Esophagus squamous epithelium (tissue), 4 donors: Measurements from ENCODE around the gene GALNT8.

Source experiments
- CTCF ChIP-seq, 6 experiments: fragments of 450-650 bp in 4 of 6; fragments of 200-600 bp in 2 of 6; sonication (generic) in 2 of 6; IDR thresholded peaks; one replicate each; pipeline ENCODE4 v1.5.1; 2016 to 2019; ENCODE audit warnings: antibody characterized with exemption in 6 of 6, mild to moderate bottlenecking in 4 of 6, moderate library complexity in 4 of 6
- POLR2A ChIP-seq, 4 donors: fragments of 450-650 bp; IDR thresholded peaks; one replicate each; pipeline ENCODE4 v1.6.1; 2017; ENCODE audit warnings: antibody characterized with exemption in 4 of 4, mild to moderate bottlenecking in 4 of 4, moderate library complexity in 3 of 4

- TF ChIP-seq POLR2A (IDR thresholded peaks at IDR 0.05) (no peak), CTCF (IDR thresholded peaks at IDR 0.05) (no peak)
Measured at GRCh38 chr12:4806439-4807115, 86.4 kb downstream of the GALNT8 start.
